Fibroblast of mammary gland (primary cell): Measurements from ENCODE around the gene TFEB.

Experiments
- DNase-seq: peaks from one replicate; pipeline ENCODE4 v3.0.0-alpha.2; 2010; ENCODE audit warnings: low read depth
- H3K4me3 ChIP-seq: 2 replicates; pipeline ENCODE4 v1.5.1; 2011; ENCODE audit warnings: low read depth, mild to moderate bottlenecking, low read length, moderate library complexity; ENCODE audit not compliant: control insufficient read depth
- CTCF ChIP-seq: conservative IDR thresholded peaks from 2 replicates; pipeline ENCODE4 v1.5.1; 2011; ENCODE audit warnings: low read depth, low read length, inconsistent platforms; ENCODE audit not compliant: control insufficient read depth, insufficient read depth

Gene TFEB

GRCh38 chr6:41735427-41736185, at the start of gene TFEB:
Gene TFEB, minus strand, starts transcription at chr6:41735608. Its CDS starts 44,395 bp downstream, at chr6:41691213.
- H3K4me3 ChIP-seq = peak within 1 kb of the TSS; percentile 62
- peak; percentile 86 for DNase-seq
- peak; percentile 55 for TF ChIP-seq CTCF

GRCh38 chr6:41784581-41785171, 49.3 kb upstream of the TFEB start:
- H3K4me3 ChIP-seq = no peak overlapping the region
- DNase-seq = no peak
- no peak for TF ChIP-seq CTCF

- no peak for TF ChIP-seq CTCF
Measured at GRCh38 chr6:41783106-41783780, 47.8 kb upstream of the TFEB start.

GRCh38 chr6:41781366-41781730, 45.9 kb upstream of the TFEB start:
- DNase-seq = no peak
- no peak overlapping the region for H3K4me3 ChIP-seq

More at GRCh38 chr6:41783106-41783780, 47.8 kb upstream of the TFEB start:
- no peak for DNase-seq
- H3K4me3 ChIP-seq = no peak overlapping the region

GRCh38 chr6:41780551-41781365, 45.4 kb upstream of the TFEB start, which contains the start of gene PRICKLE4:
Gene PRICKLE4, plus strand, starts transcription at chr6:41780782. Its CDS starts 2,692 bp downstream, at chr6:41783474.
- peak within 1 kb of the TSS; percentile 71 for H3K4me3 ChIP-seq
- no peak for DNase-seq
- no peak for TF ChIP-seq CTCF

More at GRCh38 chr6:41781366-41781730, 45.9 kb upstream of the TFEB start:
- no peak for TF ChIP-seq CTCF
